Measurements from ENCODE around the gene WNT2B.
"Not testable (repeated sequence)": the region's sequence is repeated elsewhere in the genome, so short reads cannot be mapped to it uniquely, and the experiment has no call there.

The WNT2B gene

DNA sequence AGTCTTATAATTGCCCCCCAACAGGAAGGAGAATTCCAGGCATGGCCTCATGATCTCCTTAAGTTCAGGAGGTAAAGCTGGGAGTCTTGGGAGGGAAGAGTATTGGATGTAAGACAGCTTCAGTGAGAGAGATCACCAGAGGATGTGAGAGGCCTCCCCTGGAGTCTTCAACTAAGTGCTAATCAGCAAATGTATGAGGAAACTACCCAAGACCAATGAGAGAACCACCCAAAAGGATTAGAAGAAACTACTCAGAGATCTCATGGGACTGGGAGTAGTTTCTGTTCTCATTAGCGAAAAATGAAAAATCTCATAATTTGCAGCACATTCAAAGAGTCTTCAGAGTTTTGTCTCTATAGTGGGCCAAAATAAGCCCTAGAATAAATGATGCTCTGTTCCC lies 36.6 kb upstream of the WNT2B start:
- Histone ChIP-seq H2AFZ (no peak overlapping the region), H3K79me2 (no peaks in the 10 kb centered on the region), H3K4me2 (ENCODE audit: low read length) (no peak overlapping the region), H3K9me3 (ENCODE audit: control insufficient read depth, low read length) (peaks cover 2% of the 10 kb centered on the region), H3K9ac (no peak overlapping the region), H3K4me3 (ENCODE audit: low read depth, low read length) (no peak overlapping the region), H3K36me3 (ENCODE audit: control insufficient read depth, insufficient read depth, low read length) (no peaks in the 10 kb centered on the region), H3K27me3 (ENCODE audit: control insufficient read depth, insufficient read depth, low read length) (no peaks in the 10 kb centered on the region), H3K4me1 (no peaks in the 10 kb centered on the region), H3K27ac (no peak overlapping the region)
- TF ChIP-seq, protein P1, sequence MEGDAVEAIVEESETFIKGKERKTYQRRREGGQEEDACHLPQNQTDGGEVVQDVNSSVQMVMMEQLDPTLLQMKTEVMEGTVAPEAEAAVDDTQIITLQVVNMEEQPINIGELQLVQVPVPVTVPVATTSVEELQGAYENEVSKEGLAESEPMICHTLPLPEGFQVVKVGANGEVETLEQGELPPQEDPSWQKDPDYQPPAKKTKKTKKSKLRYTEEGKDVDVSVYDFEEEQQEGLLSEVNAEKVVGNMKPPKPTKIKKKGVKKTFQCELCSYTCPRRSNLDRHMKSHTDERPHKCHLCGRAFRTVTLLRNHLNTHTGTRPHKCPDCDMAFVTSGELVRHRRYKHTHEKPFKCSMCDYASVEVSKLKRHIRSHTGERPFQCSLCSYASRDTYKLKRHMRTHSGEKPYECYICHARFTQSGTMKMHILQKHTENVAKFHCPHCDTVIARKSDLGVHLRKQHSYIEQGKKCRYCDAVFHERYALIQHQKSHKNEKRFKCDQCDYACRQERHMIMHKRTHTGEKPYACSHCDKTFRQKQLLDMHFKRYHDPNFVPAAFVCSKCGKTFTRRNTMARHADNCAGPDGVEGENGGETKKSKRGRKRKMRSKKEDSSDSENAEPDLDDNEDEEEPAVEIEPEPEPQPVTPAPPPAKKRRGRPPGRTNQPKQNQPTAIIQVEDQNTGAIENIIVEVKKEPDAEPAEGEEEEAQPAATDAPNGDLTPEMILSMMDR (IDR thresholded peaks at IDR 0.05) = no peak

DNA sequence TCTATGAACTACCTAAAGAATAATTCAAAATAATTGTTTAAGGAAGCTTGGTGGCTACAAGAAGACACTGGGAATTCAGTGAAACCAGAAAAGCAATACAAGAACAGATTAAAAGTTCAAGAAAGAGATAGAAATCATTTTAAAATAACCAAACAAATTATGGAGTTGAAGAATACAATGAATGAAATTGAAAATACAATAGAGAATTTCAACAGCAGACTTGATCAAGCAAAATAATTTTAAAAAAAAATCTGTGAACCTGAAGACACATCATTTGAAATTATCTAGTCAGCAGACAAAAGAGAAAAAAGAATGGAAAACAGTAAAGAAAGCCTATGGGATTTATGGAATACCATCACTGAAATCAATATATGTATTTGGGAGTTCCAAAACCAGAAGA lies 31.2 kb upstream of the WNT2B start:
- H3K4me1 ChIP-seq = no peaks in the 10 kb centered on the region
- H3K9ac ChIP-seq = no peak overlapping the region
- TF ChIP-seq, protein P1 (IDR thresholded peaks at IDR 0.05) = no peak
- no peak overlapping the region for H3K4me2 ChIP-seq (ENCODE audit: low read length)
- H3K27ac ChIP-seq = no peak overlapping the region
- H3K79me2 ChIP-seq = no peaks in the 10 kb centered on the region
- no peak overlapping the region for H3K4me3 ChIP-seq (ENCODE audit: low read depth, low read length)
- H3K9me3 ChIP-seq (ENCODE audit: control insufficient read depth, low read length) = peaks cover 2% of the 10 kb centered on the region
- H2AFZ ChIP-seq = no peak overlapping the region
- no peaks in the 10 kb centered on the region for H3K27me3 ChIP-seq (ENCODE audit: control insufficient read depth, insufficient read depth, low read length)
- H3K36me3 ChIP-seq (ENCODE audit: control insufficient read depth, insufficient read depth, low read length) = no peaks in the 10 kb centered on the region

DNA sequence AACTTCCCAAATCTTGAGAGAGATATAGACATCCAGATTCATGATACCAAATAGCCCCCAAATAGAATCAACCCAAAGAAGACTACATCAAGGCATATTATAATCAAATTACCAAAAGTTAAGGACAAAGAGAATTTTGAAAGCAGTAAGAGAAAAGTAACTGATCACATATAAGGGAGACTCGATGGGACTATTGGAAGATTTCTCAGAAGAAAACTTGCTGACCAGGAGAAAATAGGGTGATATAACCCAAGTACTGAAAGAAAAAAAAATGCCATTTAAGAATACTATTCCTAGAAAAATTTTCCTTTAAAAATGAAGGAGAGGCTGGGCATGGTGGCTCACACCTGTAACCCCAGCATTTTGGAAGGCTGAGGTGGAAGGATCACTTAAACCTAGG lies 30.5 kb upstream of the WNT2B start:
- Histone ChIP-seq H2AFZ (no peak overlapping the region), H3K27me3 (ENCODE audit: control insufficient read depth, insufficient read depth, low read length) (no peaks in the 10 kb centered on the region), H3K36me3 (ENCODE audit: control insufficient read depth, insufficient read depth, low read length) (no peaks in the 10 kb centered on the region), H3K9me3 (ENCODE audit: control insufficient read depth, low read length) (peaks cover 2% of the 10 kb centered on the region), H3K9ac (no peak overlapping the region), H3K27ac (no peak overlapping the region), H3K4me1 (no peaks in the 10 kb centered on the region), H3K4me2 (ENCODE audit: low read length) (no peak overlapping the region), H3K4me3 (ENCODE audit: low read depth, low read length) (no peak overlapping the region), H3K79me2 (no peaks in the 10 kb centered on the region)
- TF ChIP-seq, protein P1 (IDR thresholded peaks at IDR 0.05) = no peak

DNA sequence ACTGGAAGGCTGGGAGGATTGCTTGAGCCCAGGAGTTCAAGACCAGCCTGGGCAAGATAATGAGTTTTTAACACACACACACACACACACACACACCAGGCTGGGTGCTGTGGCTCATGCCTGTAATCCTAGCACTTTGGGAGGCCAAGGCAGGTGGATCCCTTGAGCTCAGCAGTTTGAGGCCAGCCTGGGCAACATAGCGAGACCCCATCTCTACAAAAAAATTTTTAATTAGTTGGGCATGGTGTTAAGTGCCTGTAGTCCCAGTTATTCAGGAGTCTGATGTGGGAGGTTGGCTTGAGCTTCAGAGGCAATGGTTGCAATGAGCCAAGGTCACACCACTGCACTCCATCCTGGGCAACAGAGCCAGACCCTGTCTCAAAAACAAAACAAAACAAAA lies 22.7 kb upstream of the WNT2B start:
- not testable (repeated sequence) for H3K27me3 ChIP-seq (ENCODE audit: control insufficient read depth, insufficient read depth, low read length); H3K9ac ChIP-seq; H3K4me1 ChIP-seq

DNA sequence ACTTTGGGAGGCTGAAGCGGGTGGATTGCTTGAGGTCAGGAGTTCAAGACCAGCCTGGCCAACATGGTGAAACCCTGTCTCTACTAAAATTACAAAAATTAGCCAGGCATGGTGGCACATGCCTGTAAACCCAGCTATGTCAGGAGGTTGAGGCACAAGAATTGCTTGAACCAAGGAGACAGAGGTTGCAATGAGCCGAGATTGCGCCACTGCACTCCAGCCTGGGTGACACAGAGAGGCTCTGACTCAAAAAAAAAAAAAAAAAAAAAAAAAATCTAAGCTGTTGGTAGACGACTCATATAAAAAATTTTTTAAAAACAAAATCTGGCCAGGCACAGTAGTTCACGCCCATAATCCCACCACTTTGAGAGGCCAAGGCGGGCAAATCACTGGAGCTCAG lies 21.1 kb upstream of the WNT2B start:
- not testable (repeated sequence) for H3K27ac ChIP-seq; H2AFZ ChIP-seq; H3K9me3 ChIP-seq (ENCODE audit: control insufficient read depth, low read length); H3K79me2 ChIP-seq; H3K36me3 ChIP-seq (ENCODE audit: control insufficient read depth, insufficient read depth, low read length); H3K4me1 ChIP-seq; H3K4me2 ChIP-seq (ENCODE audit: low read length); H3K4me3 ChIP-seq (ENCODE audit: low read depth, low read length); H3K9ac ChIP-seq; H3K27me3 ChIP-seq (ENCODE audit: control insufficient read depth, insufficient read depth, low read length)

More for the DNA sequence above, 22.7 kb upstream of the WNT2B start:
- H2AFZ ChIP-seq; H3K4me3 ChIP-seq (ENCODE audit: low read depth, low read length); H3K9me3 ChIP-seq (ENCODE audit: control insufficient read depth, low read length); H3K27ac ChIP-seq; H3K4me2 ChIP-seq (ENCODE audit: low read length); H3K79me2 ChIP-seq; H3K36me3 ChIP-seq (ENCODE audit: control insufficient read depth, insufficient read depth, low read length): not testable (repeated sequence)

DNA sequence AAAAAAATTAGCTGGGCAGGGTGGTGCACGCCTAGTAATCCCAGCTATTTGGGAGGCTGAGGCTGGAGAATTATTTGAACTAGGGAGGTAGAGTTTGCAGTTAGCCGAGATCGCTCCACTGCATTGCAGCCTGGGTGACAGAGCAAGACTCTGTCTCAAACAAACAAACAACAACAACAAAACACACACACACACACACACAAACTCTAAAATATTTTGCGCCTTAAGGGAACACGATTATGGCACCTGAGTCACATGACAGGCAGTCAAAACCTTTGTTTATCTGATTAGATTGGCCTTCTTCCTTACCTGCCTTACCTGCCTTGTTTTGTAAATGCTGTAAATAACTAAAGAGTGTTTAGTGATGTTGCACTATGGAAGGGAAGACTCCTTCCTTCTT lies 20.6 kb upstream of the WNT2B start:
- no peaks in the 10 kb centered on the region for H3K36me3 ChIP-seq (ENCODE audit: control insufficient read depth, insufficient read depth, low read length)
- no peak overlapping the region for H3K9ac ChIP-seq
- no peaks in the 10 kb centered on the region for H3K9me3 ChIP-seq (ENCODE audit: control insufficient read depth, low read length)
- H3K27ac ChIP-seq = no peak overlapping the region
- no peak overlapping the region for H2AFZ ChIP-seq
- TF ChIP-seq, protein P1 (IDR thresholded peaks at IDR 0.05) = no peak
- no peaks in the 10 kb centered on the region for H3K79me2 ChIP-seq
- no peak overlapping the region for H3K4me3 ChIP-seq (ENCODE audit: low read depth, low read length)
- H3K4me2 ChIP-seq (ENCODE audit: low read length) = no peak overlapping the region
- H3K27me3 ChIP-seq (ENCODE audit: control insufficient read depth, insufficient read depth, low read length) = no peaks in the 10 kb centered on the region
- no peaks in the 10 kb centered on the region for H3K4me1 ChIP-seq
